GM18951 (cell line): ENCODE measurements around the gene PTAFR.

ENCODE experiments used
- POLR2A ChIP-seq: IDR thresholded peaks from 4 replicates; pipeline ENCODE4 v1.6.1; 2011; ENCODE audit warnings: mild to moderate bottlenecking; ENCODE audit not compliant: insufficient read length, insufficient read depth; ENCODE audit errors: extremely low read depth
- in situ Hi-C: fragments of 300-500 bp; cut with MboI; formaldehyde crosslinking; loops from one replicate; pipeline ENCODE4 v1.12.0; 2022; ENCODE audit warnings: low sequenced_read_pairs, mixed read lengths, inconsistent platforms; ENCODE audit not compliant: unreplicated experiment

PTAFR gene

DNA sequence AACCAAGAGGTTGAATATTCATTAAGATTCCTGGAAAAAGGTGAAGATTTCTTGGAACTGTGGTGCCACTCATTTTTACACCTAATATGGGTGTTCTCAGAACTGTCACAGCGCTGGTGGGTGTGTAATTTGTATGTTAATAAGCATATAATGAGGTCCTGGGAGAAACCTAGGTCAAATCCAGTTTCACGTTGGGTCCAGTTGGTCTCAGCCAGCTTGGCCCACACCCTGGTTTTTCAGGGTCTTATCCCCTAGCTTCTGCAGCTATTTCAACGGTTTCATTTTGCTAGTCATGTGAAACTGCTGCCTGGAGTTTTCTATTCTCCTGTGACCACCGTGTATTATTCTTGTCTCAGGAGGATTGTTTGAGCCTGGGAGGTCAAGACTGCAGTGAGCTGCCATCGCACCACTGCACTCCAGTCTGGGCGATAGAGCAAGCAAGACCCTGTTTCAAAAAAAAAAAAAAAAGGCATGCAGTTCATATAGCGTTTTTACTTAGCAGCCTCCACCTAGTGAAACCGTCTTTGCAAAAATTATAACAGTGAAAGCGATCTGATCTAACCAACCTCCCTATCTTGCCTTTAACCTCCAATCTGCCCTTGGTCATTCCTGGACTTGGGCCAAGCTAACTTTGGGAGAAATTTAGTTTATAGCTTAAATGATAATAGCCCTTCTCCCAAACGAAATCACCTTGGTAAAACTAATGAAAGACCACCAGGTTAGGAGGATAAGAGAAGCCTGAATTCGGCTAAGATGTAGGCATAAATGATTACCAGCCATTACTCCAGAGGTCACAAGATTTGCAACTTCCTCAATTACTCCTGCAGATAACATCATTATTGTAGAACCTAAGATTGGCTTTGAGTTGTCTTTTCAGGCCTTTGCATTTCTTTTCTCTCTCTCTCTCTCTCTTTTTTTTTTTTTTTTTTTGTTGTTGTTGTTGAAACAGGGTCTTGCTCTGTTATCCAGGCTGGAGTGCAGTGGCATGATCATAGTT lies 44.0 kb downstream of the PTAFR start:
- in situ Hi-C loops: no loop called here
- no peak for TF ChIP-seq POLR2A

DNA sequence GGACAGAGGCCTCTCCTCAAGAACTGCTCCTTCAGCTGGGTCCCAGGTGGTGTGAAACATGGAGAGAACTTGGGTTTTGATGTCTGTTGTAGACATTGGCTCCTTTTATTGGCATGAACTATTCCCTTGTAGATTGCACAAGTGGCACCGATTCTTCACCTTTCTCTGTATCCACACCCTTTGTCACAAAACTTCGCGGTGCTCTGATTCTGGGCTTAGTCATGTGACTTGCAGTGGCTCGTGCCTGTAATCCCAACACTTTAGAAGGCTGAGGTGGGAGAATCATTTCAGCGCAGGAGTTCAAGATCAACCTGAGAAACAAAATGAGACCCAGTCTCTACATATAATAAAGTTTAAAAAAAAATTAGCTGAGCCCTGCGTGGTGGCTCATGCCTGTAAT lies 45.6 kb downstream of the PTAFR start:
- no peak for TF ChIP-seq POLR2A
- in situ Hi-C loops: no loop called here

DNA sequence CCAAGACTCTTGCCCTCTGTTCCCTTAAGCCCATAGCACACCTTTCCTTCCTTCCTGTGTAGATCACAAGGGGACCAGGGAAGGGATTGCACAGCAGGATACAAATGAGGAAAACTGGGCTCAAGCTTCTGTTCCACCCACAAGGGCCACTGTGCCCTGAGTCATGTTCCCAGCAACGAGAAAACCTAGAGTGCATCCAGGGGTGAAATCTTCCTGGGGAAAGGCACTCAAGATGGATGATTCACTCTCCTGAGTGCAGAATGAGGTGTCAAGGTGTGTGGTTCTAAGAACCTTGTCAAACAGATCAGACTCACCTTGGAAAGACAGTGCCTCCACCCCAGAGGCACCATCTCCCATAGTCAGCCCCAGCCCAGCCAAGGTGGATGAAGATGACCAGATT lies 47.3 kb downstream of the PTAFR start:
- TF ChIP-seq POLR2A: no peak
- in situ Hi-C loops: no loop called here

DNA sequence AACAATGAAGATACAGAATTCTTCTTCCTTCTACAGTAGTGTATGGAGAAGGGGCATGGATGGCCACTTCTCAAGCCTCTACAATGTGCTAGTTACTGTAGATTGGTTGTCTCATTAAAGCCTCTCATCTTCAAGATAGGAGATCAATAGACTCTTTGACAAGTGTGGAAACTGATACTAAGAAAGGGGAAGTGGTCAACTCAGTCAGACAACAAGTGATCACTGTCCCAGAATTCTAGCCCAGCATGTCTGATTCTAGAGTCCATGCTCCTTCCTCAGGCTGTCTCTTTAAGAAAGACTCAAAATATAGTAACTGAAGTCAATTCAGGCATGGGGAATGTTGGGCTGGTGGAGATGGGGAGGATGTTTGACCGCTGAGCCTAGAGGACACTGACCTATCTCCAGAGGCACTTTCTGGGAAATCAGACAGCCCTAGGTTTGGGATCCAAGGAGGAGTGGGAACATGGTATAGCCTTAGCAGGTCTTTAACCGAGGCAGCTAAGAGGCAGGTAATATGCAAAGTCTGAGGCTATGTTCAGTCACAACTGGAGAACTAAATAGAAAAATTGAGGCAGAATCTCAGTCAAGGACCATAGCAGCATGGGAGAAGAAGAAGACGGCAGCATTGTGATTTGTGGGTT lies 48.8 kb downstream of the PTAFR start:
- in situ Hi-C loops: no loop called here

DNA sequence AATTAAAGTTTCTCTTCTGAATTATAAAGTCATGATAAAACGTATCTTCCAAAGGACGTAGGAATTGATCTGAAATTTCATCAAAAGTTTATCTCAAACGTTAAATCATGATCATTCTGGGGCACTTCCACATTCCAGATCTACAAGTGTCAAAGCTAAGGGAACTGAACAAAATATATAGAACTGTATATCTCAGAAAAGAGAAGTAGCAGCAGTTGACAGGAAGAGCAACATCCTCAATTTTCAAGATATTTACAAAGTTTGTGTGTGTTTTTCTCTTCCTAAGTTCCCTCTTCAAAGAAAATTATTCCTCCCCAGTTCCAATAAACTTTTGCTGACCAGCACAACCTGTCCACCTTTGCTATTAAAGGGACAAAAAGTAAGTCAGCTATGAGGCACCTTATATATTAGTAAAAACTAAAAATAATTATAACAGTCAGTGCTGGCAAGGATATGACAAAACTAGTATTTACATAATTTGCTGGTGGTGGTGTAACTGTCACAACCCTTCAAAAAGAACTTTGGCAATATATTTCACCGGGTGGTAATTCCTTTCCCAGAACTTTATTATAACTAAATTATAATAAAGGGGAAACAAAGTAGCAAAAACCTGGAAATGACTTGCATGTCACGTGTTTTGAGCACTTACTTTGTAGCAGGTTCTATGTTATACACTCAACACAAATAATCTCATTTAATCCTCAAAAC lies 49.6 kb downstream of the PTAFR start:
- no peak for TF ChIP-seq POLR2A
- in situ Hi-C loops: no loop called here

More for the DNA sequence above, 48.8 kb downstream of the PTAFR start:
- TF ChIP-seq POLR2A: no peak

DNA sequence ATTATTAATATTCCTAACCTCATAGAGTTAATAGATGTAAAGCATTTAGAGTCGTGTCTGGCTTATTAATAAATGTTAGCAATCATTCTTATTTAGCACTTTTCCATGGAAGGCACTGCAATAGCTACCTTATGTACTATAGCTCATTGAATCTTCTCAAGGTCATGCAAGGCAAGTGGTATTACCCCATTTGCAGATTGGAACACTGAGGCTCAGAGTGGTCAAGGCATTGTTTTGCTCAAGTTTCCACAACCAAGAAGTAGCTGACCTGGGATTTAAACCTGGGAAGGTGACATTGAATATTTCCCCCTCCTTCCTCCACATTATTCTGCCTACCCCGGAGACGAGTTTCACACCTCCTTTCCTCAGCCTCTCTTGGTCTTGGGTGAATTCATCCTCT lies 50.3 kb downstream of the PTAFR start:
- in situ Hi-C loops: no loop called here
- TF ChIP-seq POLR2A: no peak

DNA sequence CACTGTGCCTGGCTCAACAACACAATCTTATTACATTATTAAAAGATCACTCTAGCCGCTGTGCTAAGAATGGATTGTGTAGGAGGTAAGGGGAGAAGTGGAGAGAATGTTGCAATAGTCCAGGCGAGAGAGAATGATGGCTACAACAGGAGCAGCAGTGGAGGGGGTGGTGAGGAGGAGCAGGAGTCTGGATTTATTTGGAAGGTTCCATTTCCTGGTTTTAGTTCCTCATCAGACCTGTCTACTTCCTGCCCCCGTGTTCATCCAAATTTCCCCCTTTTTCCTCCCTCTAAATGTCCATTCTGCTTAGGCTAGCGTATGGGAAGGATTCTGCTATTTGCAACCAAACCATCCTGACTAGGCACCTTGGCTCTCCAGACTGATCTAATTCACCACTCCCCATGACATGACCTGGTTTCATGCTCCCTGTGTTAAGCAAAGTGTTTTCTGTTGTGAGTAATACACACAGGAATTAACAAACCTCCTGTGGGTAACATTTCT lies 53.0 kb downstream of the PTAFR start:
- in situ Hi-C loops: no loop called here
- no peak for TF ChIP-seq POLR2A

DNA sequence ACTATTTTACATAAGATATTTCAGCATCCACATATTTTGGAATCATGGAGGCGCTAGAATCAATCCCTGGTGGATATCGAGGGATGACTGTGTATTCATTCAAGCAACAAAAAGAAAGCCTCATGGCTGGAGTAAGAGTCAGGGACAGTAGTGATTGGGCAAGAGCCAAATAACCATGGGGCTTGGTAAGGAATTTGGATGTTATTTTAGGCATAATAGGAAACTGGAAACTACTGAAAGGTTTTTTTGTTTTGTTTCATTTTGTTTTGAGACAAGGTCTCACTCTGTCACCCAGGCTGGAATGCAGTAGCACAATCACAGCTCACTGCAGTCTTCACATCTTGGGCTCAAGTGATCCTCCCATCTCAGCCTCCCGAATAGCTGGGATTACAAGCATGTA lies 54.3 kb downstream of the PTAFR start:
- no peak for TF ChIP-seq POLR2A
- in situ Hi-C loops: no loop called here

DNA sequence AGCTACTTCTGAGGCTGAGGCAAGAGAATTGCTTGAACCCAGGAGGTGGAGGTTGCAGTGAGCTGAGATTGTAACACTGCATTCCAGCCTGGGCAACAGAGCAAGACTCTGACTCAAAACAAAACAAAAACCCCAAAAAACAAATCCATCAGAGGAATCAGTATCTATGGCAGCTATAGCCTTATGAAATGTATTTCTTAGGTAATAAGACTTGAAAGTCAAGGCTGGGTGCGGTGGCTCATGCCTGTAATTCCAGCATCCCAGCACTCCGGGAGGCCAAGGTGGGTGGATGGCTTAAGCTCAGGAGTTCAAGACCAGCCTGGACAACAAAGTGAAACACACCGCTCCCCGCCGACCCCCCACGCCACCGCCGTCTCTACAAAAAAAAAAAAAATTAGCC lies 56.9 kb downstream of the PTAFR start:
- in situ Hi-C loops: no loop called here
- TF ChIP-seq POLR2A: no peak

DNA sequence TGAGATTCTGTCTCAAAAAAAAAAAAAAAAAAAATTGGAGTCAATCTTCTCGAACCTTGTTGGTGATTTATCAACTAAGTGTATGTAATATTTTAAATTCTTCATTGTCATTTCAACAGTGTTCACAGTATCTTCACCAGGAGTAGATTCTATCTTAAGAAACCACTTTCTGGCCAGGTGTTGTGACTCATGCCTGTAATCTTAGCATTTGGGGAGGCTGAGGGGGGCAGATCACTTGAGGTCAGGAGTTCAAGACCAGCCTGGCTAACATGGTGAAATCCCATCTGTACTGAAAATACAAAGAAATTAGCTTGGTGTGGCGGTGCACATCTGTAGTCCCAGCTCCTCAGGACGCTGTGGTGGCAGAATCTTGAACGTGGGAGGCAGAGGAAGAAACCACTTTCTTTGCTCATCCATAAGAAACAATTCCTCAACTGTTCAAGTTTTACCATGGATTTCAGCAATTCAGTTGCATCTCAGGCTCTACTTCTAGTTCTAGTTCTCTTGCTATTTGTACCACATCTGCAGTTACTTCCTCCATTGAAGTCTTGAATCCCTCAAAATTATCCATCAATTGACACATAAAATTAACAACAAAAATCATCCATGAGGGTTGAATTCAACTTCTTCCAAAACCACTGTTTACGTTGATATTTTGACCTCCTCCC lies 57.7 kb downstream of the PTAFR start:
- TF ChIP-seq POLR2A: no peak
- in situ Hi-C loops: no loop called here

DNA sequence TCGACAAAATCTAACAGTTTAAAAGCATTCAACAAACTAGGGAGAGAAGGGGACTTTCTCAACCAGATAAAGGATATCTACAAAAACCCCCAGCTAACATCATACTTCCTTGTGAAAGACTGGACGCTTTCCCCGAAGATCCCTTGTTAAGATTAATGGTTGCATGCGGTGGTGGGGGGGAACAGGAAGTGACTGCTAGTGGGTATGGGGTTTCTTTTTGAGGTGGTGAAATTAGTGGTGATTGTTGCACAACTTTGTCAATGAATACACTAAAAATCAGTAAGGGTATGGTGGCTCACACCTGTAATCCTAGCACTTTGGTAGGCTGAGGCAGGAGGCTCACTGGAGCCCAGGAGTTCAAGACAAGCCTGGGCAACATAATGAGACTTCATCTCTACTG lies 61.2 kb downstream of the PTAFR start:
- no peak for TF ChIP-seq POLR2A
- in situ Hi-C loops: no loop called here

DNA sequence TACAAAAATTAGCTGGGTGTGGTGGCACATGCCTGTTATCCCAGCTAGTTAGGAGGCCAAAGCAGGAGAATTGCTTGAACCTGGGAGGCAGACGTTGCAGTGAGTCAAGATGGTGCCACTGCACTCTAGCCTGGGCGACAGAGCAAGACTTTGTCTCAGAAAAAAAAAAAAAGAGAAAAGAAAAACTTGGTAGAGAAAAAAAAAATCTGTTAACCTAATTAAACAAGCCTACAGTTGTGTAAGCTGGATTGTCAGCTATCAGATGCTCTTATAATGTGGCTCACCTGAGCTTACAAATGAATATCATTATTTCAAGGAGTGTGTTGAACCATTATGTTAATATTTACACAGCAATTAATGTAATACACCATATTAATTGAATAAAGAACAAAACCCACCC lies 61.6 kb downstream of the PTAFR start:
- no peak for TF ChIP-seq POLR2A
- in situ Hi-C loops: no loop called here

DNA sequence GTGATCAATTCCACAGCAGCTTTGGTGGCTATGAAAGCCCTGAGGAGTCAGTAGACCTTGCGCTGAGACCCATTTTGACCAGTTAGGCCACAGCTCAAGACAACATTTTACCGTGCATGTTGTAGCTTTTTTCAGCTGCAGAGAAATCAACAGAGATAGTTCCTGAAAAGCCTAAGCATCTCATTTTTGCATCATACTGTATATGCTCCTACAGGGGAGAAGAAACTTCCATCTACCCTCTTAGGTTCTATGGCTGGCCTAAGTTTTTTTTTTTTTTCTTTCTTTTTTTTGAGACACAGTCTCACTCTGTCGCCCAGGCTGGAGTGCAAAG lies 63.3 kb downstream of the PTAFR start:
- in situ Hi-C loops: no loop called here
- TF ChIP-seq POLR2A: no peak
